Natural killer cell (primary cell): ENCODE data around the gene MCTP1. TPM values are rescaled to one million over a fixed set of nuclear protein-coding genes. Genes with fewer than 3 reads are reported as not detected.
A peak's percentile ranks its signal among the peaks of the same experiment; 100 is the strongest.

Experiments used
- ATAC-seq, 3 donors: fragments of 150-1000 bp in 2 of 3; fragments of 200-7000 bp in 1 of 3; cut with Tn5 transposase; 1 replicate in 1 of 3; 2 replicates in 2 of 3; pipeline ENCODE4 v1.10.0; 2021; ENCODE audit warnings: mild to moderate bottlenecking in 2 of 3, moderate library complexity in 2 of 3
- DNase-seq, 2 donors: peaks; one replicate each; pipeline versions ENCODE4 v3.0.0 to v3.0.0-alpha.2; 2013 to 2021; ENCODE audit warnings: mixed read lengths in 1 of 2
- H3K27ac ChIP-seq: one replicate; pipeline ENCODE4 v1.5.1; 2013; ENCODE audit warnings: mild to moderate bottlenecking, low read length
- H3K27me3 ChIP-seq: one replicate; pipeline ENCODE4 v1.6.1; 2013; ENCODE audit warnings: low read length; ENCODE audit not compliant: control insufficient read depth, insufficient read depth
- H3K36me3 ChIP-seq: one replicate; pipeline ENCODE4 v1.6.1; 2013; ENCODE audit warnings: low read length; ENCODE audit not compliant: control insufficient read depth, insufficient read depth
- H3K4me1 ChIP-seq: one replicate; pipeline ENCODE4 v1.6.1; 2013; ENCODE audit warnings: low read length; ENCODE audit not compliant: control insufficient read depth, insufficient read depth
- H3K4me3 ChIP-seq: one replicate; pipeline ENCODE4 v1.5.1; 2013; ENCODE audit warnings: low read length
- H3K9me3 ChIP-seq: one replicate; pipeline ENCODE4 v1.6.1; 2013; ENCODE audit warnings: low read length; ENCODE audit not compliant: control insufficient read depth, insufficient read depth
- H3K27ac Mint-ChIP-seq, 2 donors: one replicate each; pipeline ENCODE4 v1.8.0; 2022; ENCODE audit warnings: mild to moderate bottlenecking in 2 of 2, mixed read lengths in 2 of 2, moderate library complexity in 1 of 2
- H3K27me3 Mint-ChIP-seq, 2 donors: one replicate each; pipeline ENCODE4 v1.8.0; 2022; ENCODE audit warnings: low read depth in 2 of 2, mixed read lengths in 2 of 2
- H3K36me3 Mint-ChIP-seq: one replicate; pipeline ENCODE4 v1.8.0; 2022; ENCODE audit warnings: mixed read lengths
- H3K4me1 Mint-ChIP-seq, 2 donors: one replicate each; pipeline ENCODE4 v1.8.0; 2022; ENCODE audit warnings: mixed read lengths in 2 of 2
- H3K4me3 Mint-ChIP-seq: one replicate; pipeline ENCODE4 v1.8.0; 2022; ENCODE audit warnings: mild to moderate bottlenecking, moderate library complexity, mixed read lengths
- H3K9me3 Mint-ChIP-seq, 2 donors: one replicate each; pipeline ENCODE4 v1.8.0; 2022; ENCODE audit warnings: mixed read lengths in 2 of 2
- WGBS: methylation state at CpG from one replicate; pipeline ENCODE4 v1.1.7; 2013; ENCODE audit warnings: missing lambda C conversion rate; ENCODE audit not compliant: insufficient coverage; 5-methylcytosine and 5-hydroxymethylcytosine counted together
- intact Hi-C: fragments of 100-400 bp; cut with micrococcal nuclease; formaldehyde crosslinking; loops from one replicate; pipeline ENCODE4 v1.14.2; 2022
- total RNA-seq, 4 donors: library from RNA; stranded (reverse); fragments of 120-200 nt in 1 of 4; gene quantifications; one replicate each; pipeline versions ENCODE4 v1.2.3 to v1.2.4, GENCODE V29; 2013 to 2022
- TF ChIP-seq, protein P1 (sequence below): fragments of 200-600 bp; IDR thresholded peaks from one replicate; pipeline ENCODE4 v1.8.0; 2022; ENCODE audit warnings: antibody characterized with exemption

Gene MCTP1
- total RNA-seq, 3 donors from 2014 or later (not counting 1 experiment from before 2014, with no cell fraction given): 4.7 to 15.1 (median 9.8) TPM

DNA sequence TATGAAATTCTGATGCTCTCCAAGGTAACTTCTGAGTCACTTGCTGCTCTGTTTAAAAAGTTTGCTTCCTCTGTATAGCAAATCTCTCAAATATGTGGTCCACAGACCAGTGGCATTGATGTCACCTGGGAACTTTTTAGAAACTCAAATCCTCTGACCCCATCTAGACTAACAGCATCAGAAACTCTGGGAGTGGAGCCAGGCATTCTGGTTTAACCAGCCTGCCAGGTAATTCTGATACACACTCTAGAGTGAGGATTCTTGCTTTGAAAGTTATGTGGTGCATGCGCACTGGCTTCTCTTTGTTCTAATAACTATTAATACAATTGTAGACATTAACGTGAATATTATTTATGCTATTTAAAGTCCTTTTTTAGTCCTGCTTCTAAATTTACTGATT lies 368.3 kb downstream of the MCTP1 start:
- Mint-ChIP-seq H3K27ac (no peak overlapping the region), H3K36me3 (no peaks in the 10 kb centered on the region), H3K4me3 (no peak overlapping the region), H3K9me3 (no peaks in the 10 kb centered on the region), H3K4me1 (no peaks in the 10 kb centered on the region), H3K27me3 (no peaks in the 10 kb centered on the region)
- Histone ChIP-seq H3K4me3 (no peak overlapping the region), H3K4me1 (no peaks in the 10 kb centered on the region), H3K27me3 (no peaks in the 10 kb centered on the region), H3K27ac (no peak overlapping the region), H3K36me3 (no peaks in the 10 kb centered on the region), H3K9me3 (no peaks in the 10 kb centered on the region)
- DNase-seq (no peak), ATAC-seq (no peak)
- no CpG with 5 or more reads among the region's 2 CpGs for WGBS
- TF ChIP-seq, protein P1, sequence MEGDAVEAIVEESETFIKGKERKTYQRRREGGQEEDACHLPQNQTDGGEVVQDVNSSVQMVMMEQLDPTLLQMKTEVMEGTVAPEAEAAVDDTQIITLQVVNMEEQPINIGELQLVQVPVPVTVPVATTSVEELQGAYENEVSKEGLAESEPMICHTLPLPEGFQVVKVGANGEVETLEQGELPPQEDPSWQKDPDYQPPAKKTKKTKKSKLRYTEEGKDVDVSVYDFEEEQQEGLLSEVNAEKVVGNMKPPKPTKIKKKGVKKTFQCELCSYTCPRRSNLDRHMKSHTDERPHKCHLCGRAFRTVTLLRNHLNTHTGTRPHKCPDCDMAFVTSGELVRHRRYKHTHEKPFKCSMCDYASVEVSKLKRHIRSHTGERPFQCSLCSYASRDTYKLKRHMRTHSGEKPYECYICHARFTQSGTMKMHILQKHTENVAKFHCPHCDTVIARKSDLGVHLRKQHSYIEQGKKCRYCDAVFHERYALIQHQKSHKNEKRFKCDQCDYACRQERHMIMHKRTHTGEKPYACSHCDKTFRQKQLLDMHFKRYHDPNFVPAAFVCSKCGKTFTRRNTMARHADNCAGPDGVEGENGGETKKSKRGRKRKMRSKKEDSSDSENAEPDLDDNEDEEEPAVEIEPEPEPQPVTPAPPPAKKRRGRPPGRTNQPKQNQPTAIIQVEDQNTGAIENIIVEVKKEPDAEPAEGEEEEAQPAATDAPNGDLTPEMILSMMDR: no peak
- intact Hi-C loops: no loop called here

- TF ChIP-seq, protein P1: no peak
- no peak overlapping the region for H3K27ac ChIP-seq
- ATAC-seq: no peak
- Mint-ChIP-seq H3K27ac (no peak overlapping the region), H3K4me3 (no peak overlapping the region), H3K27me3 (no peaks in the 10 kb centered on the region), H3K4me1 (no peaks in the 10 kb centered on the region), H3K9me3 (no peaks in the 10 kb centered on the region), H3K36me3 (no peaks in the 10 kb centered on the region)
- H3K27me3 ChIP-seq: no peaks in the 10 kb centered on the region
- no peaks in the 10 kb centered on the region for H3K36me3 ChIP-seq
- no peak overlapping the region for H3K4me3 ChIP-seq
- WGBS: 84% methylated on average over 2 of the region's 3 CpGs
- DNase-seq: no peak
- H3K9me3 ChIP-seq: no peaks in the 10 kb centered on the region
- intact Hi-C loops: no loop called here
- H3K4me1 ChIP-seq: no peaks in the 10 kb centered on the region
Observed at GRCh38 chr5:94911276-94911675, 373.6 kb downstream of the MCTP1 start.

GRCh38 chr5:94910721-94911120 lies 374.2 kb downstream of the MCTP1 start:
- Histone ChIP-seq H3K4me3 (no peak overlapping the region), H3K4me1 (no peaks in the 10 kb centered on the region), H3K27me3 (no peaks in the 10 kb centered on the region), H3K27ac (no peak overlapping the region), H3K36me3 (no peaks in the 10 kb centered on the region), H3K9me3 (no peaks in the 10 kb centered on the region)
- no peak overlapping the region for H3K4me3 Mint-ChIP-seq
- H3K27me3 Mint-ChIP-seq: no peaks in the 10 kb centered on the region
- H3K4me1 Mint-ChIP-seq: no peaks in the 10 kb centered on the region
- DNase-seq (no peak), ATAC-seq (no peak)
- intact Hi-C loops: no loop called here
- H3K36me3 Mint-ChIP-seq: no peaks in the 10 kb centered on the region
- H3K9me3 Mint-ChIP-seq: no peaks in the 10 kb centered on the region
- H3K27ac Mint-ChIP-seq: no peak overlapping the region
- TF ChIP-seq, protein P1: no peak

DNA sequence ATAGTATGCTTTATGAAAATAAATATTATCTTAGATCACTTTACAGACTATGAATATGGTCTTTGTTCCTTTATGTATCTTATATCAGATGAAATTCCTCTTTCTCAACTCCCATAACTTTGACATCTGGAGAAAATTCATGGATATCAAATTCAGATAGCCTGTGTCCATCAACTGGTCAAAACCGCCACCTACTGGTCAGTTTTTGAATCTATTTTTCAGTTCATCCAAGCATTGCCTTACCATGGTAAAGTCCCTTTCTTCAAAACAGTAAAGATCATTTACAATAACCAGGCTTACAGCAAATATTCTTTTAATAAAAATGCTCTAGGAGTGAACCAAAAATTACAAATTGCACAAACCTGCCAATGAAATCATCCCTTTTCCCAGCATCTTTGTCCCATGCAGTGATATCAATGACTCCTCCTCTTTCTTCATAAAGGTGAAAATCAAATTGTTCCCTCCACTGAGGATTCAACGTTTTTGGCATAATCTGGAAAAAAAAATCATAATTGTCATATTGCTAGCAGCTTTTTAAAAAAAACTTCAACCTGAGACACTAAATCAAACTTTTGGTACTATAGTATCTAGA lies 375.9 kb downstream of the MCTP1 start:
- Histone ChIP-seq H3K36me3 (no peaks in the 10 kb centered on the region), H3K9me3 (no peaks in the 10 kb centered on the region), H3K4me1 (no peaks in the 10 kb centered on the region), H3K27me3 (no peaks in the 10 kb centered on the region), H3K4me3 (no peak overlapping the region), H3K27ac (no peak overlapping the region)
- Mint-ChIP-seq H3K36me3 (no peaks in the 10 kb centered on the region), H3K4me1 (no peaks in the 10 kb centered on the region), H3K9me3 (no peaks in the 10 kb centered on the region), H3K4me3 (no peak overlapping the region), H3K27me3 (no peaks in the 10 kb centered on the region), H3K27ac (no peak overlapping the region)
- intact Hi-C loops: no loop called here
- peak in 1 of 2 donors; percentile 37 for DNase-seq
- TF ChIP-seq, protein P1: peak; percentile 56
- no peak for ATAC-seq
- 76% methylated on average over 1 of the region's 2 CpGs for WGBS
